SKM-1 treated with dmso at 0.1 percent for 144 hours (cell line): Measurements from ENCODE around the gene RAB40C.

ENCODE experiments used
- DNase-seq: peaks from one replicate; lab custom pipeline; 2025; ENCODE audit not compliant: unreplicated experiment; lab: John Stamatoyannopoulos, UW

RAB40C gene

GRCh38 chr16:610513-611381 lies 20.9 kb downstream of the RAB40C start:
- no peak for DNase-seq

DNA sequence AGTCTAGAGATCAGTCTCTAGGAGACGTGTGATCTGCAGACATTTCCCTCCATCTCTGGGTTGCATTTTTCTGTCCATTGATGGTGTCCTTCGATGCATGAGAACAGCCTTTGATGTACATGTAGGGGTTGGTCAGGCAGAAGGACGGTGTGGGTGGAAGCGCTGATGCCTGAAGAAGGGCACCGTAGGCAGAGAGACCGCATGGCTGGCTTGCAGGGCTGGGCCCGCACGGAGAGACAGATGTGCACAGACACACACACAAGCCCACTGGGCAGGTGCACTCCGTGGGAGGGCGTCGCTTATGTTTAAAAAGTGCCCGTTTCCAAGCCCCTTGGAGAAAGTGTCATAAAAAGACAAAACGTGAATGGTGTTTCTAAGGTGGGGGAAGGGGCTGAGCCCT lies 25.3 kb downstream of the RAB40C start:
- DNase-seq = no peak

DNA sequence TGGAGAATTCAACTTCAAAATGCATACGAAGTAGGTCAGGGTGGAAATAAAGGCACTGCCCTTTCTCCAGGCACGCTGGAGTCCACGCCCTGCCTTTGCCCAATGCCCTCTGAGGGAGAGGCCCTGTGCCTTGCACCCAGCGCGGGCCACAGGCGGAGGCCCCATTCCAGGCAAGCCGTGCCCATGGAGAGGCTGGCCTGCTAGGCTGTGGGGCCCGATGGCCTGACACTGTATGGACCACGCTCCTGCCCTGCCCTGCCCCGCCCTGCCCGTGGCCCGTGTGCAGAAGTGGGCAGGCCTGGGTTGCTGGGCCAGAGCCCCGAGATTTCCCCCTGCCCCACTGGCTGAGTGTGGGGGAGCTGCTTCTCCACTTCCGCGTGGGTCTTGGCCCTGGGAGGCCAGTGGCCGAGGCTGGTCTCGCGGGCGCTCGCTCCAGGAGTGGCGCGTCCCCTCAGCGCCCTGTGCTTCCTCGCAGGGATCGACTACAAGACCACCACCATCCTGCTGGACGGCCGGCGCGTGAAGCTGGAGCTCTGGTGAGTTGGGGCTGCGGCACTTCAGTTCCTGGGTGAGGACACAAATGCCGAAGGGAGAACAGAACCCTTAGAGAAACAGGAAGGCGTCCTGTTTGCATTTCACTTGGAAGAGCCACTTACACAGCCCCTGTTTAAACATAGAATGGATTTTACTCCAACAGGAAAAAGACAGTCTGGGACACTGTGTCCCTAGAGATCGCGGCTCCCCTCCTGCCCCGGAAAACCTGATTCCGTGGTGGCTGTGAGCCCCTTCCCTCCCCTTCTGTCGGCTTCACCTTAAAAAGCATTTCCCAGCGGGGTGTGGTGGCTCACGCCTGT lies 27.1 kb downstream of the RAB40C start:
- DNase-seq = no peak

- DNase-seq = no peak
These were observed 28.0 kb downstream of the RAB40C start for GRCh38 chr16:617855-618254.

GRCh38 chr16:619476-620100 lies 29.7 kb downstream of the RAB40C start:
- no peak for DNase-seq

GRCh38 chr16:620700-621525 lies 31.0 kb downstream of the RAB40C start:
- no peak for DNase-seq

DNA sequence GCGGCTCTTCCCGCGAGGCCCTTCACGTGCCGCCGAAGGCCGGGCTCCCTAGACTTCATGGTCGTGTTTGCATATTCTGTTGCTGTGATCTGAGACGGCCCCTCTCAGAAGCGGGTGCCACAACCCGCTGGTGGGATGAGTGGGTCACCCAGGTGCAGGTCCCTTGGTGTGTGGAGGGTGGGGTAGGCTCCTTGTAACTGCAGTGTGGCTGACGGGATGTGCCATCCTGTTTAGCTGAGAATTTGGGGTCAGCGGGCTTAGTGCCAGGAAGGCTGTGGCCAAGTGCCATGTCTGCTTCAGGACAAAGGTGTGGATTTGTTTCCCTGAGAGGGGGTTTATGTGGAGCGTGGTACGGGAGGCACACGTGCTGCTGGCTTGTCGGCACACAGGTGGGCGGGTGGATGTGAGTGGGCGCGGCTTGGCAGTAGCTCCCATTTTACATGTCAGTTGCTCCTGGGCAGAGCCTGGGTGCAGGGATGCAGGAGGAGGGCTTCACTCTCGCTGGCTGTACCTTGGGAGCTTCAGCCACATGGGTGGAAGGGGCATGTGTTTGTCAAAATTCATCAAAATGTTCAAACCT lies 31.8 kb downstream of the RAB40C start:
- DNase-seq = no peak

DNA sequence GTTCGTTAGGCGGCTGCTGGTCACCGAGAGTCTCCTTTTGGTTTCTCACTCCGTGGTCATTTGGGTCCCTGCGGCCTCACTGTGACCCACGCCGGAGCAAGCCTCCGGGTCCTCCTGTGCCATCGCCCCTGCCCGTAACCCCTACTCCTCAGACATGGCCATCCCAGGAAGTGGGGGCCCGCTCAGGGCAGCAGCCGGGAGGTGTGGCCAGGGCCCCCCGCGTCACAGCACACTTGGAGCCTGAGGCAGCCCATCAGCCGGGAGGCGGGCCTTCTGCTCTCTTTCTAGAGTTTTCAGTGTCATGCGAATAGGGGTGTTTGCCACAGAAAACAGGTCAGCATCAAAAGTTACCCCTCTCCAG lies 33.0 kb downstream of the RAB40C start:
- DNase-seq = no peak

- DNase-seq = no peak
These were observed 34.7 kb downstream of the RAB40C start for GRCh38 chr16:624526-625070.

DNA sequence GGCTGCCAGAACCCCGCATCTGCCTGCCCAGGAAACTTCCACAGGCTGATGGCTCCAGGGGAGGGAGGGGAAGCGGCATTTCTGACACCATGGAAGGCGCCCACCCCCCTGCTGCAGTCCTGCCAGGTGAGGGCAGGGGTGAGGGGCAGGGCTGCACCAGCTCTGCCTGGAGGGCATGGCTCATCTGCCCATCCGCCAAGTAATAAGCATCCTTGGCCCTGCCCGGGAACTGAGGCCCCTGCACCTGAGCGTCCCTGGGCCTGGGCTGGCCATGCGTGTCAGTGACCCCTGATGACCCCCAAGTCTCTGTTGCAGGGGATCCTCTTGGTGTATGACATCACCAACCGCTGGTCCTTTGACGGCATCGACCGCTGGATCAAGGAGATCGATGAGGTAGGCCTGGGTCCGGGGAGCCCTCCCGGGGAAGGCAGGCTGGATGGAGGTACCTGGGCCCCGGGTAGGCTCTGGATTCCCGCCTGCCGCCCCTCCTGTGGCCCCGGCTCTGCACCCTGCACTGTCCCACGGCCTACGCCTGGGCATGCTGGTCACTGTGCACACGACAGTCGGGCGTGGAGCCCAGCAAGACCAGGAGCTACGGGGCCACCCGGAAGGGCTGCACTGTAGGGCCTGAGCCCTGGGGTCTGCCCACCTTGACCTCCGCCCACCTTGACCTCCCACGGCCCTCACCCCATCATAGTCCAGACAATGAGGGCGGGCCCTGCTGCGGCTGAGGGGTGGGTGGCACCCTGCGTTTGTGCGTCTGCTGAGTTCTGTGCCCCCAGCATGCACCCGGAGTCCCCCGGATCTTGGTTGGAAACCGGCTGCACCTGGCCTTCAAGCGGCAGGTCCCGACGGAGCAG lies 35.5 kb downstream of the RAB40C start:
- DNase-seq = no peak

DNA sequence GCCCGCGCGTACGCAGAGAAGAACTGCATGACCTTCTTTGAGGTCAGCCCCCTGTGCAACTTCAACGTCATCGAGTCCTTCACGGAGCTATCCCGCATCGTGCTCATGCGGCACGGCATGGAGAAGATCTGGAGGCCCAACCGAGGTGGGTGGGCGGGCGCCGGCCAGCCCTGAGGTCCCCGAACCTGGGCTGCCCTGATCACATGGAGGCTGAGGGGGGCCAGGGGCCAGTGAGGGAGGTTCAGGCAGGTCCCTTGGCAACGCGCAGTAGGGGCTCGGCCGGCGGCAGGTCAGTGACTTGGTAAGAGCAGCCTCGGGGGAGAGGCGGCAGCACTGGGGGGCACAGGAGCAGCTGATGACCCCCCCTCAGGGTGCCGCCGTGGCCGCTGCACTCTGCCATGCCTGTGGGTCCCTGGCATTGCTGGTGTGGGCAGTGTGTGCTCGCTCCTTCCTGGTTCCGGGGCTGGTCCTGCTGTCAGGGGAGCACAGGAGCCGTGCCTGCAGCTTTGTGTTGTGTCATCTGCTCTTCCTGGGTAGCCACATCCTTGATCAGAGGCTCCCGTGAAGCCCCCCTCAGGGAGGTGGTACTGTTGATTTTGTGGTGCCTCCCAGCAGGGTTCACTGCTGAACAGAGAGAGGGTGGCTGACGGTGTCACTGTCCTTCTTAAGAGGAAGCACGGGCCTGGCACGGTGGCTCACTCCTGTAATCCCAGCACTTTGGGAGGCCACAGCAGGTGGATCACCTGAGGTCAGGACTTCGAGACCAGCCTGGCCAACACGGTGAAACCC lies 36.3 kb downstream of the RAB40C start:
- DNase-seq = no peak

DNA sequence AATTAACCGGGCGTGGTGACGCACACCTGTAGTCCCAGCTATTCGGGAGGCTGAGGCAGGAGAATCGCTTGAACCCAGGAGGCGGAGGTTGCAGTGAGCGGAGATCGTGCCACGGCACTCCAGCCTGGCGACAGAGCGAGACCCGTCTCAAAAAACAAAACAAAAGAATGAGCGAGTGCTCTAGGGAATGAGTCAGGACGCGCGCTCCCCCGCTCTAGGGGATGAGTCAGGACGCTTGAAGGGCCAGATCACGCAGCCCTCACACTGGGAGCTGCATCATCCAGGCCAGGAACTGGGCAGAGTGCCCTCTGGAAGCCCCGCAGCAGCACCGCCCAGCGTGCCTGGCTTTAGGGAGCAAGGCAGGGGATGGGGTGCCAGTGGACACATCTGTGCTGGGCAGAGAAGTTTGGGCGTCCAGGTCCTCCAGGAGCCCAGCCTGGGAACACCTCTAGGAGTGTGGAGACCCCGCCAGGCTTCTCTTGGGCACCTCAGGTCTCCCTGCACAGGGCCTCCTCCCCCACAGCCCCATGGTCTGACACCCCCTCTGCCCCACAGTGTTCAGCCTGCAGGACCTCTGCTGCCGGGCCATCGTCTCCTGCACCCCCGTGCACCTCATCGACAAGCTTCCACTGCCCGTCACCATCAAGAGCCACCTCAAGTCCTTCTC lies 37.1 kb downstream of the RAB40C start:
- no peak for DNase-seq

DNA sequence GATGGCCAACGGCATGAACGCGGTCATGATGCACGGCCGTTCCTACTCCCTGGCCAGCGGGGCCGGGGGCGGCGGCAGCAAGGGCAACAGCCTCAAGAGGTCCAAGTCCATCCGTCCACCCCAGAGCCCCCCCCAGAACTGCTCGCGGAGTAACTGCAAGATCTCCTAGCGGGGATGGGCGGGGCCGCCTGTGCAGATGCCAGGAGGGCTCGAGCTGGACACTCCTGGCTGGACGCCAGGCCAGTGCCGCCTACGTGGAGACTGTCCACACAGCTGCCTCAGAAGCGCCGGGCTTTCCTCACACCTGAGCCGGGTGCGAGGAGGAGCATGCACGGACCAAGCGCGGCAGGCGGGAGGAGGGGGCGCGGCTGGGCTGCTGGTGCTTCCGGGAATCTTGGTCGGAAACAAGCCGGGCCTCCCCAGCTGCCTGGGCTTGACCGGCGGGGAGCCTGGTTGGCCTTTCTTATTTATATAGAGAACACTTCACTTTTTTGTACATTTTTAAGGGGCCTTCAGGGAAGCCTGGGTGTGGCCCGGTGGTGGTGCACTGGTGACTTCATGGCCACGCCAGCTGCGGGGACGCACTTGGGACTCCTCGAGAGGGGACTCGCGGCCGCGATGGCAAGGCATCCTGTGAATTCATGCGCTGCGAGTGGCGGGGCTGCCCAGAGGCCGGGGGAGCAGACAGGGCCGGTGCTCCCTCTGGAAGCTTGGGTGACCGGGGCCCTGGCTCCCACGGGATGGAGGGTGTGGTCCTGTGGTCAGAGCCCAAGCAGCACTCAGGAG lies 37.8 kb downstream of the RAB40C start:
- DNase-seq = no peak

DNA sequence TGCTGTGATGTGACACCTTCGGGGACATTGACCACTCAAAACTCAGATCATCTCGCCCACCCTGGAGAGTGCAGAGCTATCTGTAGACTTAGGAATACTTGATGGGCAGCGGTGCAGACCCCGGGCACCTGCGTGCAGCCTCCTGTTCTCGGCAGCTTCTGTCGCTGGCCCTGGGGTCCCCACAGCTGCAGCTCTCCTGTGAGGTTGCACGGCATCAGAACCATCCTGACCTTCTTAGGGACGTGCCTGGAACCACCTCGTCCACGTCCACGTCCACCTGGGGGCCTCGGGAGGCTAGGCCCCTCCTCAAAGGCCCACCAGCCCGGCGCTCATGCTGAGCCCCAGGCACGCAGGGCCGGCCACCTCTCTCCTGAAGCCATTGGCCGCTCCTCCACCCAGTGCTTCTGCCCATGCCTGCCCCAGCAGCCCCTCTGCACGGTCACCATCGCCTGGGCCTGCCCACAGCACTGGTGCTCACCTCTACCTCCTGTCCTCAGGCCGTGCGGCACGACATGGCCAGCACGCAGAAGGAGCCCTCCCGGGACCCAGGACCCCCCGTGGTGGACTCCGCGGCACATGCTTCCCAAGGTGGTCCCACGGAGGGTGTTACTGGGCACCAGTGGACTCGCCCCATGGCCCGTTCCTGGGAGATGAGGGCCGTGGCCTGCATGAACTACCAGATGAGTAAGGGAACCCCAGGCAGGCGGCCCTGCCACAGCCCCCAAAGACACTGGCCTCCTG lies 38.6 kb downstream of the RAB40C start:
- no peak for DNase-seq

GRCh38 chr16:629185-629832 lies 39.4 kb downstream of the RAB40C start:
- DNase-seq = no peak

DNA sequence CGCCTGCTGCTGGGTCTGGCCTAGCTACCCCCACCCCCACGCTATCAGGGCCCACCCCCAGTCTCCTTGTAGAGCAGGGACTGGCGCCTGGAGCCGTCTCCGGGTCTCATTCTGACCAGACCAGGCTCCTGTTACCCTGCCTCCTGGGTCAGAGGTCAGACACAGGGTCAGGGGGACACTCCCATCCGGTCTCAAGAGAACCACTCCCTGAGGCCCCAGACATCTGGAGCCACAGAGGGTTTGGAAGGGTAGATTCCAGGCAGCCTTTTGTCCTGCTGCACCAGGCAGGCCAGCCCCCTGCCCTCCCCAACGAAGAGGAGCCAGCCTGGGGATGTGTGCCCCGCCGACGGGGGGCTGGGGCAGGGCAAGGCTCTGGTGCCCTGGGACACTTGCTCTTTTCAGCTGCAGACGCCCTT lies 40.0 kb downstream of the RAB40C start:
- no peak for DNase-seq
